Inflammatory macrophage treated with lipopolysaccharide for 4 hours (primary cell): ENCODE results near the gene SPINK13.
"Not testable (repeated sequence)": the region's sequence is repeated elsewhere in the genome, so short reads cannot be mapped to it uniquely, and the experiment has no call there.

Experiments used
- DNase-seq: peaks from one replicate; pipeline ENCODE4 v3.0.0-alpha.2; 2020

Gene SPINK13

DNA sequence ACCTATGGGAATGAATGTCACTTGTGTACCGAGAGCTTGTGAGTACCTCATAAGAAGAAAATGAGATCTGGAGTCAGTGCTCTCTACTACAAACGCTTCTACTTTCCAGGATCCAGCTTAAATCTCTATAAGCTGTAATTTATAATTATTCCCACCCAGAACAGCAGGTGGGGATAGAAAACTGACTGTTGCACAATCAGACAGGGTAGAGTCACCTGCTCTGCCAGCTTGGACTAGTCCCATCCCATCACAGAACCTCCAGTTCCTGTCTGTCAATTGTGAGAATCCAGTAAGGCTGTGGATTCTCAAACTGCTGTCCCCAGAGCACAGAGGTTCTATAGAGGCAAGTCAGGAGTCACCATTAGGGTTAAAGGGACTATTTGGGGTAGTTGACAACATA is 45.6 kb downstream of the SPINK13 start:
- no peak for DNase-seq

DNA sequence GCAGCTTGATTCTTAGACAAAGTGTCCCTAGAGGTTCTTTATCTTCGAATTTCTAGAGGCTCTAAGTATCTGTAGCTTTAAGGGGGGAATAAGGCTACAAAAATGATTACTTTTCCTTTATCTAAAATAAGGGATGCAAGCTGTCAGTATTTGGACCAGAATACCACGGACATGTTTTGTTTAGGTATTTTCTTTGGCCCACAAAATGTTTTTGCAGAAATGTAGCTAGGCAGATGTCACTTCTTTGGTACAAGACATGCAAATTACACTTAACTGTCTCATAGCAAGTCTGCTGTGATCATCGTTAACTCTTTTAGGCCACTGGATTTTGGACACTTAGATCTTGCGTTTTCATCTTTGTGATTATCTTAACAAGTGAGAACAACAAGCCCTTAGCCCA is 46.1 kb downstream of the SPINK13 start:
- DNase-seq: no peak

DNA sequence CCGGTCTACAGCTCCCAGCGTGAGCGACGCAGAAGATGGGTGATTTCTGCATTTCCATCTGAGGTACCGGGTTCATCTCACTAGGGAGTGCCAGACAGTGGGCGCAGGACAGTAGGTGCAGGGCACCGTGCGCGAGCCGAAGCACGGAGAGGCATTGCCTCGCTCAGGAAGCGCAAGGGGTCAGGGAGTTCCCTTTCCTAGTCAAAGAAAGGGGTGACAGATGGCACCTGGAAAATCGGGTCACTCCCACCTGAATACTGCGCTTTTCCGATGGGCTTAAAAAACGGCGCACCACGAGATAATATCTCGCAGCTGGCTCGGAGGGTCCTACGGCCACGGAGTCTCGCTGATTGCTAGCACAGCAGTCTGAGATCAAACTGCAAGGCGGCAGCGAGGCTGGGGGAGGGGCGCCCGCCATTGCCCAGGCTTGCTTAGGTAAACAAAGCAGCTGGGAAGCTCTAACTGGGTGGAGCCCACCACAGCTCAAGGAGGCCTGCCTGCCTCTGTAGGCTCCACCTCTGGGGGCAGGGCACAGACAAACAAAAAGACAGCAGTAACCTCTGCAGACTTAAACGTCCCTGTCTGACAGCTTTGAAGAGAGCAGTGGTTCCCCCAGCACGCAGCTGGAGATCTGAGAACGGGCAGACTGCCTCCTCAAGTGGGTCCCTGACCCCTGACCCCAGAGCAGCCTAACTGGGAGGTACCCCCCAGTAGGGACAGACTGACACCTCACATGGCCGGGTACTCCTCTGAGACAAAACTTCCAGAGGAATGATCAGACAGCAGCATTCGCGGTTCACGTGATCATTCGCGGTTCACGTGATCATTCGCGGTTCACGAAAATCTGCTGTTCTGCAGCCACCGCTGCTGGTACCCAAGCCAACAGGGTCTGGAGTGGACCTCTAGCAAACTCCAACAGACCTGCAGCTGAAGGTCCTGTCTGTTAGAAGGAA is 51.7 kb downstream of the SPINK13 start:
- DNase-seq: not testable (repeated sequence)

DNA sequence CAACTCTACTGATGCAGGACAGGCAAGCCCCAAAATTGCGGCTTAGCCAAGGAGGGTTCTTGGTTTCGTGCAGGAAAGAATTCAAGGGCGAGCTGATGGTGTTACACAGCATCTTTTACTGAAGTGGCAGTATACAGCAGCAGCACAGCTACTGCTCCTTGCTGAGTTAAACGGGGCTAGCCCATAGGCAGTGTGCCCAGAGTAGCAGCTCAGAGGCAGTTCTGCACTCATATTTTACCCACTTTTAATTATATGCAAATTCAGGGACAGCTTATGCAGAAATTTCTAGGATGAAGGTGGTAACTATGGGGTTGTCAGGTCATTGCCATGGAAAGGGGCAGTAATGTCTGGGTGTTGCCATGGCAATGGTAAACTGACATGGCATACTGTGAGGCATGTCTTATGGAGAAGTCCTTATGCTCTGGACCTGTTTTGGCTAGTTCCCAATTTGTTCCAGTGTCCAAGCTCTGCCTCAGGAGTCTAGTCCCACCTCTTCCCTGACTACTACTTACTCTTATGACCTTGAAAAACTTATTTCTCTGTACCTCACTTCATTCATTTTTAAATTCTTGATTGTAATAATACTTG is 64.8 kb downstream of the SPINK13 start:
- DNase-seq: no peak

DNA sequence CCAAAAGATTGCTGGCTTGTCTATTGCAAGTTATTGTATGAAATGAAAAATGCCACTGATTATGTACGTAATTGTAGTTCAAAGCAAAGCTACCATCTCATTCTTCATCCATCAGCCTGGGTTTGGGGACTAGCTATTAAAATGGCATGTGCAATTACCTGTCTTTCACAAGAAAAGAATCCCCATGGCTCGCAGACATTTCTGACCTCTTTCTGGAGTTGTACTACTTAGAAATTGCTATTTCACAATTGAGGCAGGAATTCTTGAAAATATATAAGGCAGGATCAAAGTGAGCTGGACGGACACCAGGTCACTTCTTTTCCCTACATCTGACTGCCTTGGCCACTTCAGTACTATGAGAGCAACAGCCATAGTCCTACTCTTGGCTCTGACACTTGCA is 66.7 kb downstream of the SPINK13 start, which contains the start of gene SPINK9:
Gene SPINK9 (plus strand): TSS at position 301 of the 400 bp plus-strand sequence. CDS start 55 bp downstream, at position 356.
- DNase-seq: no peak
